ENCODE results near the gene MEIOB. TPM values are rescaled to one million over a fixed set of nuclear protein-coding genes. Genes with fewer than 3 reads are reported as not detected.
A peak's percentile ranks its signal among the peaks of the same experiment; 100 is the strongest.

Gene MEIOB
- polyA plus RNA-seq, 1 donor (not counting 4 experiments of a cell fraction or from before 2014, with no cell fraction given), result not detected

DNA sequence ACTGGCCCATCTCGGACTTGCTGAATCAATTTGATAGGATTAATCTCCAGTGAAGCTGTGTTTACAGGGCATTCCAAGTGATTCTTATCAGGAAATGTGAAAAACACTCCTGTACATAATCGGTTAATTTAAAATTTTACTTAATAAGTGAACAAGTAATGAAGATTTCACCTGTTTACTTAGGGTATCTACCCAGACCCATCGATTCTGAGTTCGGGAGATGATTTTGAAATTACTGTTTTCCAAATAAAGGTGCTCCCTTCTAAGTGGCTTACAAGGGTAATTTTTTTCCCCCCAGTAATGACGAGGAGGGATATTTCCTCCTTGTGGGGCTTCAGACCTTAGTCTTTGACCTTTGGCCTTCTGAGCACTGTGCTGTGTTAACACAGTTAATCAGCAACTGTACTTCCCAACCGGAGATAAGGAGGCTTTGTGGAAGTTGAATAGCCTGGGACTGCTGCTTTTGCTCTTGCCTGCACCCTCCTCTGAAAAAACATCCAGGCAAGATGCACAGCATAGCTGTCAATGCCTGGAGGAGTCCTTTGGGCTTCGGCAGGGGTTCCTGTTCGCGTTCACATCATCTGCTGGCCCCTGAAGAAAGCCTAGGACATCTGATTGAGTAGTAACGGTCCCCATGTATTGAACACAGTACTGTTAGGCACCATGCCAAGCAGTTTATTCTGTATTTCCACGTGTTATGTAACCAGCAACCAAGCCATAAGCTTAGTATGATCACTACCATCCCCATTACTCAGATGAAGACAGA is 43.1 kb downstream of the MEIOB start:
- H3K4me1 ChIP-seq (ENCODE audit: control insufficient read depth, extremely low read depth, insufficient read depth, low read length), result peaks cover 30% of the 10 kb centered on the region
- no peaks in the 10 kb centered on the region for H3K27me3 ChIP-seq (ENCODE audit: control insufficient read depth, extremely low read depth, insufficient read depth, low read length)
- H3K9me3 ChIP-seq (ENCODE audit: control insufficient read depth, low read depth, low read length), result no peaks in the 10 kb centered on the region
- no peak overlapping the region for H3K27ac ChIP-seq (ENCODE audit: control insufficient read depth, insufficient read depth, low read length)
- no peaks in the 10 kb centered on the region for H3K9me1 ChIP-seq (ENCODE audit: control insufficient read depth, extremely low read depth, insufficient read depth, low read length)
- H3K4me3 ChIP-seq (ENCODE audit: control insufficient read depth in 2 of 3, extremely low read depth in 1 of 3, insufficient read depth in 2 of 3, low read depth in 1 of 3, low read length in 3 of 3), result peak overlapping the region; percentile 63 to 99 (median 90)
- H3K79me2 ChIP-seq (ENCODE audit: control insufficient read depth, insufficient read depth, low read length), result peaks cover 26% of the 10 kb centered on the region
- TF ChIP-seq EZH2 (IDR thresholded peaks at IDR 0.05; ENCODE audit: low read length), result no peak
- TF ChIP-seq, protein P1, sequence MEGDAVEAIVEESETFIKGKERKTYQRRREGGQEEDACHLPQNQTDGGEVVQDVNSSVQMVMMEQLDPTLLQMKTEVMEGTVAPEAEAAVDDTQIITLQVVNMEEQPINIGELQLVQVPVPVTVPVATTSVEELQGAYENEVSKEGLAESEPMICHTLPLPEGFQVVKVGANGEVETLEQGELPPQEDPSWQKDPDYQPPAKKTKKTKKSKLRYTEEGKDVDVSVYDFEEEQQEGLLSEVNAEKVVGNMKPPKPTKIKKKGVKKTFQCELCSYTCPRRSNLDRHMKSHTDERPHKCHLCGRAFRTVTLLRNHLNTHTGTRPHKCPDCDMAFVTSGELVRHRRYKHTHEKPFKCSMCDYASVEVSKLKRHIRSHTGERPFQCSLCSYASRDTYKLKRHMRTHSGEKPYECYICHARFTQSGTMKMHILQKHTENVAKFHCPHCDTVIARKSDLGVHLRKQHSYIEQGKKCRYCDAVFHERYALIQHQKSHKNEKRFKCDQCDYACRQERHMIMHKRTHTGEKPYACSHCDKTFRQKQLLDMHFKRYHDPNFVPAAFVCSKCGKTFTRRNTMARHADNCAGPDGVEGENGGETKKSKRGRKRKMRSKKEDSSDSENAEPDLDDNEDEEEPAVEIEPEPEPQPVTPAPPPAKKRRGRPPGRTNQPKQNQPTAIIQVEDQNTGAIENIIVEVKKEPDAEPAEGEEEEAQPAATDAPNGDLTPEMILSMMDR (optimal IDR thresholded peaks at IDR 0.05 in 1 of 3, IDR thresholded peaks at IDR 0.05 in 1 of 3, conservative IDR thresholded peaks at IDR 0.05 in 1 of 3; ENCODE audit: extremely low read depth in 1 of 3, insufficient read depth in 2 of 3, low read length in 3 of 3), result no peak
- no peak for FAIRE-seq
- peak overlapping the region; percentile 0 for H3K9ac ChIP-seq (ENCODE audit: control insufficient read depth, extremely low read depth, insufficient read depth, low read length)
- H2AFZ ChIP-seq (ENCODE audit: control insufficient read depth, low read length), result no peak overlapping the region
- H4K20me1 ChIP-seq (ENCODE audit: control insufficient read depth, extremely low read depth, insufficient read depth, low read length), result no peaks in the 10 kb centered on the region
- peak overlapping the region; percentile 96 for H3K4me2 ChIP-seq (ENCODE audit: control insufficient read depth, extremely low read depth, insufficient read depth, low read depth, low read length)
- H3K36me3 ChIP-seq (ENCODE audit: control insufficient read depth in 2 of 2, extremely low read depth in 1 of 2, insufficient read depth in 2 of 2, low read length in 2 of 2), result peaks cover 1 to 5% of the 10 kb centered on the region in 2 experiments
- no peak for DNase-seq (ENCODE audit: low read depth, low spot score)
- dilution Hi-C loops (cut with MboI; ENCODE audit: extremely low pct_ligation_motif_present, low sequenced_read_pairs), result no loop called here

GRCh38 chr16:1826691-1827573 is 45.0 kb downstream of the MEIOB start, which contains the start of the genes FAHD1 and HAGH:
FAHD1 (plus strand) TSS chr16:1827206; CDS start chr16:1827239, 33 bp downstream.
HAGH (minus strand) TSS chr16:1826825; CDS start chr16:1826787, 38 bp downstream.
- TF ChIP-seq, protein P1 (optimal IDR thresholded peaks at IDR 0.05 in 1 of 3, IDR thresholded peaks at IDR 0.05 in 1 of 3, conservative IDR thresholded peaks at IDR 0.05 in 1 of 3; ENCODE audit: extremely low read depth in 1 of 3, insufficient read depth in 2 of 3, low read length in 3 of 3), result no peak
- no peak for TF ChIP-seq EZH2 (IDR thresholded peaks at IDR 0.05; ENCODE audit: low read length)
- Histone ChIP-seq H3K27ac (ENCODE audit: control insufficient read depth, insufficient read depth, low read length) (peak within 1 kb of the TSS; percentile 70), H3K9me3 (ENCODE audit: control insufficient read depth, low read depth, low read length) (no peaks in the 10 kb centered on the region), H2AFZ (ENCODE audit: control insufficient read depth, low read length) (peak within 1 kb of the TSS; percentile 95), H3K4me1 (ENCODE audit: control insufficient read depth, extremely low read depth, insufficient read depth, low read length) (peaks cover 18% of the 10 kb centered on the region), H3K27me3 (ENCODE audit: control insufficient read depth, extremely low read depth, insufficient read depth, low read length) (no peaks in the 10 kb centered on the region), H3K4me3 (ENCODE audit: control insufficient read depth in 2 of 3, extremely low read depth in 1 of 3, insufficient read depth in 2 of 3, low read depth in 1 of 3, low read length in 3 of 3) (peak within 1 kb of the TSS; percentile 90 to 99 (median 99)), H3K36me3 (ENCODE audit: control insufficient read depth in 2 of 2, extremely low read depth in 1 of 2, insufficient read depth in 2 of 2, low read length in 2 of 2) (peaks cover 1 to 5% of the 10 kb centered on the region in 2 experiments), H3K9ac (ENCODE audit: control insufficient read depth, extremely low read depth, insufficient read depth, low read length) (peak within 1 kb of the TSS; percentile 88), H3K4me2 (ENCODE audit: control insufficient read depth, extremely low read depth, insufficient read depth, low read depth, low read length) (peak within 1 kb of the TSS; percentile 96), H3K79me2 (ENCODE audit: control insufficient read depth, insufficient read depth, low read length) (peaks cover 26% of the 10 kb centered on the region), H3K9me1 (ENCODE audit: control insufficient read depth, extremely low read depth, insufficient read depth, low read length) (no peaks in the 10 kb centered on the region), H4K20me1 (ENCODE audit: control insufficient read depth, extremely low read depth, insufficient read depth, low read length) (no peaks in the 10 kb centered on the region)
- dilution Hi-C loops (cut with MboI; ENCODE audit: extremely low pct_ligation_motif_present, low sequenced_read_pairs), result no loop called here
- peak; percentile 5 for FAIRE-seq
- DNase-seq (ENCODE audit: low read depth, low spot score), result no peak

Data from keratinocyte (primary cell).